Keratinocyte (primary cell): ENCODE results near the gene KTN1. TPM values are rescaled to one million over a fixed set of nuclear protein-coding genes. Genes with fewer than 3 reads are reported as not detected.
A peak's percentile ranks its signal among the peaks of the same experiment; 100 is the strongest.

Source experiments
- DNase-seq: peaks from one replicate; pipeline ENCODE4 v3.0.0-alpha.2; 2011; ENCODE audit warnings: low read depth, missing footprints, low spot score
- FAIRE-seq: peaks from 2 replicates; lab custom pipeline; 2011; peaks lifted over from hg19 to GRCh38; lab: Jason Lieb, UNC
- H2AFZ ChIP-seq: 2 replicates; pipeline ENCODE4 v1.6.0; 2012; ENCODE audit warnings: low read length, control low read depth, inconsistent platforms; ENCODE audit not compliant: control insufficient read depth
- H3K27ac ChIP-seq: 2 replicates; pipeline ENCODE4 v1.5.1; 2011; ENCODE audit warnings: low read length; ENCODE audit not compliant: control insufficient read depth, insufficient read depth
- H3K27me3 ChIP-seq: 3 replicates; pipeline ENCODE4 v1.6.0; 2011; ENCODE audit warnings: low read length; ENCODE audit not compliant: control insufficient read depth, insufficient read depth; ENCODE audit errors: extremely low read depth
- H3K36me3 ChIP-seq, 2 experiments: 2 replicates in 1 of 2; 3 replicates in 1 of 2; pipeline ENCODE4 v1.5.1; 2011; ENCODE audit warnings: low read length in 2 of 2, mild to moderate bottlenecking in 1 of 2; ENCODE audit not compliant: control insufficient read depth in 2 of 2, insufficient read depth in 2 of 2; ENCODE audit errors: extremely low read depth in 1 of 2
- H3K4me1 ChIP-seq: 3 replicates; pipeline ENCODE4 v1.5.1; 2011; ENCODE audit warnings: low read length; ENCODE audit not compliant: control insufficient read depth, insufficient read depth; ENCODE audit errors: extremely low read depth
- H3K4me2 ChIP-seq: 3 replicates; pipeline ENCODE4 v1.6.0; 2011; ENCODE audit warnings: low read depth, low read length; ENCODE audit not compliant: control insufficient read depth, insufficient read depth; ENCODE audit errors: extremely low read depth
- H3K4me3 ChIP-seq, 3 experiments: fragments of 200-600 bp in 1 of 3; sonication (generic) in 1 of 3; 2 replicates in 2 of 3; 3 replicates in 1 of 3; pipeline ENCODE4 v1.5.1; 2011 to 2016; ENCODE audit warnings: low read length in 3 of 3, mild to moderate bottlenecking in 3 of 3, control low read depth in 2 of 3, inconsistent platforms in 1 of 3, low read depth in 1 of 3, mixed read lengths in 1 of 3, mixed run types in 1 of 3, moderate library complexity in 1 of 3; ENCODE audit not compliant: control insufficient read depth in 2 of 3, insufficient read depth in 2 of 3; ENCODE audit errors: extremely low read depth in 1 of 3
- H3K79me2 ChIP-seq: 2 replicates; pipeline ENCODE4 v1.6.0; 2012; ENCODE audit warnings: low read length; ENCODE audit not compliant: control insufficient read depth, insufficient read depth
- H3K9ac ChIP-seq: 3 replicates; pipeline ENCODE4 v1.6.0; 2011; ENCODE audit warnings: low read length; ENCODE audit not compliant: control insufficient read depth, insufficient read depth; ENCODE audit errors: extremely low read depth
- H3K9me1 ChIP-seq: 3 replicates; pipeline ENCODE4 v1.6.0; 2011; ENCODE audit warnings: low read length; ENCODE audit not compliant: control insufficient read depth, insufficient read depth; ENCODE audit errors: extremely low read depth
- H3K9me3 ChIP-seq: 2 replicates; pipeline ENCODE4 v1.5.1; 2012; ENCODE audit warnings: low read depth, low read length; ENCODE audit not compliant: control insufficient read depth
- H4K20me1 ChIP-seq: 3 replicates; pipeline ENCODE4 v1.6.0; 2011; ENCODE audit warnings: low read length; ENCODE audit not compliant: control insufficient read depth, insufficient read depth; ENCODE audit errors: extremely low read depth
- EZH2 ChIP-seq: IDR thresholded peaks from one replicate; pipeline ENCODE4 v1.6.1; 2012; ENCODE audit warnings: inconsistent platforms, mild to moderate bottlenecking, low read length, moderate library complexity
- dilution Hi-C: fragments of 300-500 bp; cut with MboI; formaldehyde crosslinking; loops from one replicate; pipeline ENCODE4 v1.7.0; 2020; ENCODE audit warnings: low sequenced_read_pairs; ENCODE audit not compliant: extremely low pct_ligation_motif_present
- polyA plus RNA-seq, 5 experiments: library from polyadenylated mRNA; depleted of rRNA in 3 of 5; stranded (reverse) in 3 of 5; stranded (forward) in 1 of 5; unstranded in 1 of 5; fragments of >200 nt; gene quantifications; 1 replicate in 1 of 5; 2 replicates in 3 of 5; 3 replicates in 1 of 5; pipeline versions ENCODE4 v1.2.1 to v1.2.3, GENCODE V29; 2011 to 2012; ENCODE audit warnings: missing spikeins in 2 of 5, low read depth in 1 of 5, low replicate concordance in 1 of 5
- TF ChIP-seq, protein P1 (sequence below), 3 experiments: IDR thresholded peaks in 1 of 3; conservative IDR thresholded peaks in 1 of 3; optimal IDR thresholded peaks in 1 of 3; 2 replicates in 2 of 3; 3 replicates in 1 of 3; pipeline versions ENCODE3 to v1.5.1; 2011; ENCODE audit warnings: low read length in 3 of 3, mild to moderate bottlenecking in 3 of 3, moderate library complexity in 2 of 3, control low read depth in 1 of 3, inconsistent platforms in 1 of 3; ENCODE audit not compliant: insufficient read depth in 2 of 3; ENCODE audit errors: extremely low read depth in 1 of 3

KTN1 gene
- polyA plus RNA-seq, 1 donor (not counting 4 experiments of a cell fraction or from before 2014, with no cell fraction given) = 121 TPM

DNA sequence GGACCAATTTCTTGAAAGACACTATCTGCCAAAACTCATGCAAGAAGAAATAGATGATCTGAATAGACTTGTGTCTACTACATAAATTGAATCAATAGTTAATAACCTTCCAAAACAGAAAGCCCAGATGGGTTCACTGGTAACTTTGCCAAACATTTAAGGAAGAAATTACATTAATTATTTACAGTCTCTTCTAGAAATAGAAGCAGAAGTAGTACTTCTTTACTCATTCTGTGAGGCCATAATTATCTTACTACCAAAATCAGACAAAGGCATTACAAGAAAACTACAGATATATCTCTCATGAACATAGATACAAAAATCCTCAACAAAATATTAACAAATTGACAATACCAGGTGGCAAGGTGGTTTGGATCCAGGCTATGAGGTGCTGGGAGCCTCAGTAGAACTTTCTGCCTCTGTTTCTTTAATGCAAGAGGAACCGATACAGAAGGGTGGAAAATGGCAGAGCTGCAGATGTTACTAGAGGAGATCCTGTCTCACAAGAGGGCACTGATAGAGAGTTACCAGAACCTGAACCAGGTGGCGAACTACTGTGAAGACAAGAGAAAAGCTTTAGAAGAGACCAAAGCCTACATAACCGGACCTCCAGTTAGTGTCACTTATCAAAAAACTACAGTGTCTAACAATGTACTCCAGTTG lies 33.7 kb upstream of the KTN1 start:
- TF ChIP-seq, protein P1, sequence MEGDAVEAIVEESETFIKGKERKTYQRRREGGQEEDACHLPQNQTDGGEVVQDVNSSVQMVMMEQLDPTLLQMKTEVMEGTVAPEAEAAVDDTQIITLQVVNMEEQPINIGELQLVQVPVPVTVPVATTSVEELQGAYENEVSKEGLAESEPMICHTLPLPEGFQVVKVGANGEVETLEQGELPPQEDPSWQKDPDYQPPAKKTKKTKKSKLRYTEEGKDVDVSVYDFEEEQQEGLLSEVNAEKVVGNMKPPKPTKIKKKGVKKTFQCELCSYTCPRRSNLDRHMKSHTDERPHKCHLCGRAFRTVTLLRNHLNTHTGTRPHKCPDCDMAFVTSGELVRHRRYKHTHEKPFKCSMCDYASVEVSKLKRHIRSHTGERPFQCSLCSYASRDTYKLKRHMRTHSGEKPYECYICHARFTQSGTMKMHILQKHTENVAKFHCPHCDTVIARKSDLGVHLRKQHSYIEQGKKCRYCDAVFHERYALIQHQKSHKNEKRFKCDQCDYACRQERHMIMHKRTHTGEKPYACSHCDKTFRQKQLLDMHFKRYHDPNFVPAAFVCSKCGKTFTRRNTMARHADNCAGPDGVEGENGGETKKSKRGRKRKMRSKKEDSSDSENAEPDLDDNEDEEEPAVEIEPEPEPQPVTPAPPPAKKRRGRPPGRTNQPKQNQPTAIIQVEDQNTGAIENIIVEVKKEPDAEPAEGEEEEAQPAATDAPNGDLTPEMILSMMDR (optimal IDR thresholded peaks at IDR 0.05 in 1 of 3, IDR thresholded peaks at IDR 0.05 in 1 of 3, conservative IDR thresholded peaks at IDR 0.05 in 1 of 3; ENCODE audit: extremely low read depth in 1 of 3, insufficient read depth in 2 of 3, low read length in 3 of 3) = no peak
- no peak for TF ChIP-seq EZH2
- Histone ChIP-seq H3K4me2 (no peak overlapping the region), H2AFZ (no peak overlapping the region), H3K9me3 (no peaks in the 10 kb centered on the region), H3K9ac (no peak overlapping the region), H3K9me1 (no peaks in the 10 kb centered on the region), H3K27me3 (no peaks in the 10 kb centered on the region), H3K4me1 (peaks cover 4% of the 10 kb centered on the region), H3K79me2 (no peaks in the 10 kb centered on the region), H4K20me1 (no peaks in the 10 kb centered on the region), H3K27ac (no peak overlapping the region), H3K4me3 (no peak overlapping the region), H3K36me3 (no peaks in the 10 kb centered on the region)
- FAIRE-seq (no peak), DNase-seq (no peak)
- dilution Hi-C loops = no loop called here

DNA sequence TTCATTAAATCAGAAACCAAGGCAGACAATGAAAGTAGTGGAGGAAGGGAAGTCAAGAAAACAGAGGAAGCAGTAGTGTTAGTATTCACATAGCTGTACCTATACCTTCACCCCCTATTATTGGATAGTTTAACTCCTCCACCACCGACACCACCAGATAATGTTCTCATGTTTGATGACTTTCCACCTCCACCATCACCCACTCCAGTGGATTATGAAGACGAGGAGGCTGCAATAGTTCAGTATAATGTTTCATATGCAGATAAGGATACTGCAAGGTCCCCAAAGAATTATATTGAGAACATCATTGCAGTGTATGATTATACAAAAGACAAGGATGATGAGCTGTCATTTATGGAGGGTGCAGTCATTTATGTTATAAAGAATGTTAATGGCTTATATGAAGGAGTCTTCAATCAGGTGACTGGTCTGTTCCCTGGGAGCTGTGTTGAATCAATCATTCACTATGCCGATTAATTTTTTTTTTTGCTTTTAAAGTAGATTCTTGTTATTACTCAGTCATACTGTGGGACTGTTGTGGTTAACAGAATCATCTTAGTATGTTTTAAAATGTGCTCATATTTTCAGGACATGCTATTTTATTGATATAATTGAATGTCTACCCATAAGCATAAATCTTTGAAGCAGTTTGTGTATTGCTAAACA lies 32.2 kb upstream of the KTN1 start:
- Histone ChIP-seq H3K36me3 (no peaks in the 10 kb centered on the region), H3K9ac (no peak overlapping the region), H4K20me1 (no peaks in the 10 kb centered on the region), H3K79me2 (no peaks in the 10 kb centered on the region), H3K4me2 (no peak overlapping the region), H3K4me3 (no peak overlapping the region), H3K9me3 (no peaks in the 10 kb centered on the region), H3K27ac (no peak overlapping the region), H3K27me3 (no peaks in the 10 kb centered on the region), H3K9me1 (no peaks in the 10 kb centered on the region), H2AFZ (no peak overlapping the region), H3K4me1 (no peaks in the 10 kb centered on the region)
- TF ChIP-seq EZH2 = no peak
- TF ChIP-seq, protein P1 (optimal IDR thresholded peaks at IDR 0.05 in 1 of 3, IDR thresholded peaks at IDR 0.05 in 1 of 3, conservative IDR thresholded peaks at IDR 0.05 in 1 of 3; ENCODE audit: extremely low read depth in 1 of 3, insufficient read depth in 2 of 3, low read length in 3 of 3) = no peak
- DNase-seq = no peak
- dilution Hi-C loops = no loop called here
- FAIRE-seq = peak; percentile 29
